ENCODE results near the gene PAPPA2.

PAPPA2 gene

GRCh38 chr1:176879784-176880620, 417.0 kb downstream of the PAPPA2 start:
- H3K4me3 ChIP-seq (ENCODE audit: low read length): no peak overlapping the region
- H3K9ac ChIP-seq (ENCODE audit: low read length): no peak overlapping the region
- H3K27me3 ChIP-seq (ENCODE audit: control insufficient read depth, insufficient read depth, low read length): peaks cover 2% of the 10 kb centered on the region
- no peaks in the 10 kb centered on the region for H3K36me3 ChIP-seq (ENCODE audit: control insufficient read depth, insufficient read depth, low read length)
- no peaks in the 10 kb centered on the region for H3K4me1 ChIP-seq (ENCODE audit: control insufficient read depth, insufficient read depth, low read length)
- H3K27ac ChIP-seq (ENCODE audit: low read depth, low read length): no peak overlapping the region

- Histone ChIP-seq H3K36me3 (ENCODE audit: control insufficient read depth, insufficient read depth, low read length) (no peaks in the 10 kb centered on the region), H3K9ac (ENCODE audit: low read length) (no peak overlapping the region)
Observed at GRCh38 chr1:176880955-176881595, 418.1 kb downstream of the PAPPA2 start.

GRCh38 chr1:176884286-176884685, 421.3 kb downstream of the PAPPA2 start:
- Histone ChIP-seq H3K27me3 (ENCODE audit: control insufficient read depth, insufficient read depth, low read length) (no peaks in the 10 kb centered on the region), H3K4me3 (ENCODE audit: low read length) (no peak overlapping the region), H3K36me3 (ENCODE audit: control insufficient read depth, insufficient read depth, low read length) (no peaks in the 10 kb centered on the region), H3K9ac (ENCODE audit: low read length) (no peak overlapping the region), H3K4me1 (ENCODE audit: control insufficient read depth, insufficient read depth, low read length) (no peaks in the 10 kb centered on the region), H3K27ac (ENCODE audit: low read depth, low read length) (no peak overlapping the region)

More at GRCh38 chr1:176880955-176881595, 418.1 kb downstream of the PAPPA2 start:
- Histone ChIP-seq H3K4me1 (ENCODE audit: control insufficient read depth, insufficient read depth, low read length) (no peaks in the 10 kb centered on the region), H3K27ac (ENCODE audit: low read depth, low read length) (no peak overlapping the region), H3K4me3 (ENCODE audit: low read length) (no peak overlapping the region), H3K27me3 (ENCODE audit: control insufficient read depth, insufficient read depth, low read length) (peaks cover 2% of the 10 kb centered on the region)

GRCh38 chr1:176884911-176885310, 421.9 kb downstream of the PAPPA2 start:
- no peak overlapping the region for H3K4me3 ChIP-seq (ENCODE audit: low read length)
- H3K9ac ChIP-seq (ENCODE audit: low read length): no peak overlapping the region
- H3K36me3 ChIP-seq (ENCODE audit: control insufficient read depth, insufficient read depth, low read length): no peaks in the 10 kb centered on the region
- no peaks in the 10 kb centered on the region for H3K27me3 ChIP-seq (ENCODE audit: control insufficient read depth, insufficient read depth, low read length)
- H3K27ac ChIP-seq (ENCODE audit: low read depth, low read length): no peak overlapping the region
- no peaks in the 10 kb centered on the region for H3K4me1 ChIP-seq (ENCODE audit: control insufficient read depth, insufficient read depth, low read length)

GRCh38 chr1:176885341-176885740, 422.4 kb downstream of the PAPPA2 start:
- no peak overlapping the region for H3K9ac ChIP-seq (ENCODE audit: low read length)
- no peak overlapping the region for H3K27ac ChIP-seq (ENCODE audit: low read depth, low read length)
- no peaks in the 10 kb centered on the region for H3K4me1 ChIP-seq (ENCODE audit: control insufficient read depth, insufficient read depth, low read length)
- no peaks in the 10 kb centered on the region for H3K36me3 ChIP-seq (ENCODE audit: control insufficient read depth, insufficient read depth, low read length)
- H3K27me3 ChIP-seq (ENCODE audit: control insufficient read depth, insufficient read depth, low read length): no peaks in the 10 kb centered on the region
- no peak overlapping the region for H3K4me3 ChIP-seq (ENCODE audit: low read length)

- no peaks in the 10 kb centered on the region for H3K27me3 ChIP-seq (ENCODE audit: control insufficient read depth, insufficient read depth, low read length)
- H3K4me3 ChIP-seq (ENCODE audit: low read length): no peak overlapping the region
- H3K36me3 ChIP-seq (ENCODE audit: control insufficient read depth, insufficient read depth, low read length): no peaks in the 10 kb centered on the region
- no peak overlapping the region for H3K9ac ChIP-seq (ENCODE audit: low read length)
- H3K4me1 ChIP-seq (ENCODE audit: control insufficient read depth, insufficient read depth, low read length): no peaks in the 10 kb centered on the region
- H3K27ac ChIP-seq (ENCODE audit: low read depth, low read length): no peak overlapping the region
Observed at GRCh38 chr1:176885751-176886150, 422.8 kb downstream of the PAPPA2 start.

GRCh38 chr1:176888471-176889032, 425.6 kb downstream of the PAPPA2 start:
- Histone ChIP-seq H3K9ac (ENCODE audit: low read length) (no peak overlapping the region), H3K4me1 (ENCODE audit: control insufficient read depth, insufficient read depth, low read length) (no peaks in the 10 kb centered on the region), H3K4me3 (ENCODE audit: low read length) (no peak overlapping the region), H3K36me3 (ENCODE audit: control insufficient read depth, insufficient read depth, low read length) (no peaks in the 10 kb centered on the region), H3K27me3 (ENCODE audit: control insufficient read depth, insufficient read depth, low read length) (no peaks in the 10 kb centered on the region), H3K27ac (ENCODE audit: low read depth, low read length) (no peak overlapping the region)

- no peak overlapping the region for H3K9ac ChIP-seq (ENCODE audit: low read length)
- H3K4me1 ChIP-seq (ENCODE audit: control insufficient read depth, insufficient read depth, low read length): no peaks in the 10 kb centered on the region
- no peaks in the 10 kb centered on the region for H3K27me3 ChIP-seq (ENCODE audit: control insufficient read depth, insufficient read depth, low read length)
- no peaks in the 10 kb centered on the region for H3K36me3 ChIP-seq (ENCODE audit: control insufficient read depth, insufficient read depth, low read length)
- no peak overlapping the region for H3K27ac ChIP-seq (ENCODE audit: low read depth, low read length)
- no peak overlapping the region for H3K4me3 ChIP-seq (ENCODE audit: low read length)
Observed at GRCh38 chr1:176893625-176894352, 430.8 kb downstream of the PAPPA2 start.

GRCh38 chr1:176894450-176894849, 431.5 kb downstream of the PAPPA2 start:
- Histone ChIP-seq H3K36me3 (ENCODE audit: control insufficient read depth, insufficient read depth, low read length) (no peaks in the 10 kb centered on the region), H3K4me1 (ENCODE audit: control insufficient read depth, insufficient read depth, low read length) (no peaks in the 10 kb centered on the region), H3K27ac (ENCODE audit: low read depth, low read length) (no peak overlapping the region), H3K9ac (ENCODE audit: low read length) (no peak overlapping the region), H3K27me3 (ENCODE audit: control insufficient read depth, insufficient read depth, low read length) (no peaks in the 10 kb centered on the region), H3K4me3 (ENCODE audit: low read length) (no peak overlapping the region)
